Gastrocnemius medialis (tissue), 4 donors: ENCODE results near the gene C18orf54. TPM values are rescaled to one million over a fixed set of nuclear protein-coding genes. Genes with fewer than 3 reads are reported as not detected.

Source experiments
- ATAC-seq, 2 donors: fragments of 150-250 bp; one replicate each; pipeline ENCODE4 v1.9.1; 2016
- DNase-seq, 2 donors: peaks; one replicate each; pipeline ENCODE4 v3.0.0-alpha.2; 2019
- H3K27ac ChIP-seq, 4 donors: fragments of 200-600 bp; sonication (generic); 1 replicate in 1 of 4; 2 replicates in 3 of 4; pipeline ENCODE4 v1.5.1; 2016 to 2018; ENCODE audit warnings: mild to moderate bottlenecking in 2 of 4, moderate library complexity in 1 of 4
- H3K27me3 ChIP-seq, 3 donors: fragments of 200-600 bp; sonication (generic) in 2 of 3; 1 replicate in 1 of 3; 2 replicates in 2 of 3; pipeline versions ENCODE4 v1.5.1 to v1.6.0; 2016 to 2019; ENCODE audit warnings: mild to moderate bottlenecking in 1 of 3, moderate library complexity in 1 of 3
- H3K36me3 ChIP-seq, 2 donors: fragments of 200-600 bp; sonication (generic) in 1 of 2; one replicate each; pipeline ENCODE4 v1.5.1; 2017 to 2018
- H3K4me1 ChIP-seq, 2 donors: fragments of 200-600 bp; sonication (generic) in 1 of 2; one replicate each; pipeline ENCODE4 v1.5.1; 2016 to 2017; ENCODE audit warnings: mild to moderate bottlenecking in 2 of 2
- H3K4me3 ChIP-seq, 4 donors: fragments of 200-600 bp; sonication (generic) in 3 of 4; 1 replicate in 1 of 4; 2 replicates in 3 of 4; pipeline ENCODE4 v1.5.1; 2016 to 2019; ENCODE audit warnings: mild to moderate bottlenecking in 2 of 4
- H3K9me3 ChIP-seq, 3 donors: fragments of 200-600 bp; sonication (generic) in 2 of 3; 1 replicate in 1 of 3; 2 replicates in 2 of 3; pipeline ENCODE4 v1.5.1; 2016 to 2019
- POLR2A ChIP-seq, 2 donors: fragments of 450-650 bp; IDR thresholded peaks; one replicate each; pipeline ENCODE4 v1.6.1; 2017; ENCODE audit warnings: antibody characterized with exemption in 2 of 2, mild to moderate bottlenecking in 2 of 2, moderate library complexity in 2 of 2
- in situ Hi-C, 4 donors: fragments of 200-750 bp; cut with MboI; loops; one replicate each; pipeline versions ENCODE4 v1.15.0 to v1.8.0; 2017; ENCODE audit warnings: low sequenced_read_pairs in 4 of 4
- intact Hi-C: fragments of 100-400 bp; cut with DNase I; formaldehyde crosslinking; loops from one replicate; pipeline ENCODE4 v1.15.1; 2023; ENCODE audit warnings: low total_unique reads
- total RNA-seq, 4 donors: library from RNA; depleted of rRNA; stranded (reverse); fragments of >200 nt; gene quantifications; one replicate each; pipeline versions ENCODE4 v1.1.0 to v1.2.3, GENCODE V29; 2016
- TF ChIP-seq, protein P1 (sequence below), 5 experiments: fragments of 450-650 bp in 3 of 5; fragments of 200-600 bp in 2 of 5; sonication (generic) in 2 of 5; IDR thresholded peaks in 4 of 5; conservative IDR thresholded peaks in 1 of 5; 1 replicate in 4 of 5; 2 replicates in 1 of 5; pipeline ENCODE4 v1.5.1; 2016 to 2019; ENCODE audit warnings: antibody characterized with exemption in 5 of 5, mild to moderate bottlenecking in 3 of 5, moderate library complexity in 3 of 5

The C18orf54 gene
- total RNA-seq, 4 donors from 2014 or later, result 0.26 to 0.87 (median 0.44) TPM; not detected in 1

- in situ Hi-C loops, result no loop called here
These were observed 47.6 kb downstream of the C18orf54 start for GRCh38 chr18:54405290-54405689.

GRCh38 chr18:54411781-54412180 lies 54.1 kb downstream of the C18orf54 start:
- Histone ChIP-seq H3K9me3 (no peaks in the 10 kb centered on the region), H3K4me1 (no peaks in the 10 kb centered on the region), H3K4me3 (no peak overlapping the region), H3K27ac (no peak overlapping the region), H3K36me3 (no peaks in the 10 kb centered on the region), H3K27me3 (no peaks in the 10 kb centered on the region)
- ATAC-seq (no peak), DNase-seq (no peak)
- TF ChIP-seq, protein P1, sequence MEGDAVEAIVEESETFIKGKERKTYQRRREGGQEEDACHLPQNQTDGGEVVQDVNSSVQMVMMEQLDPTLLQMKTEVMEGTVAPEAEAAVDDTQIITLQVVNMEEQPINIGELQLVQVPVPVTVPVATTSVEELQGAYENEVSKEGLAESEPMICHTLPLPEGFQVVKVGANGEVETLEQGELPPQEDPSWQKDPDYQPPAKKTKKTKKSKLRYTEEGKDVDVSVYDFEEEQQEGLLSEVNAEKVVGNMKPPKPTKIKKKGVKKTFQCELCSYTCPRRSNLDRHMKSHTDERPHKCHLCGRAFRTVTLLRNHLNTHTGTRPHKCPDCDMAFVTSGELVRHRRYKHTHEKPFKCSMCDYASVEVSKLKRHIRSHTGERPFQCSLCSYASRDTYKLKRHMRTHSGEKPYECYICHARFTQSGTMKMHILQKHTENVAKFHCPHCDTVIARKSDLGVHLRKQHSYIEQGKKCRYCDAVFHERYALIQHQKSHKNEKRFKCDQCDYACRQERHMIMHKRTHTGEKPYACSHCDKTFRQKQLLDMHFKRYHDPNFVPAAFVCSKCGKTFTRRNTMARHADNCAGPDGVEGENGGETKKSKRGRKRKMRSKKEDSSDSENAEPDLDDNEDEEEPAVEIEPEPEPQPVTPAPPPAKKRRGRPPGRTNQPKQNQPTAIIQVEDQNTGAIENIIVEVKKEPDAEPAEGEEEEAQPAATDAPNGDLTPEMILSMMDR (IDR thresholded peaks at IDR 0.05 in 4 of 5, conservative IDR thresholded peaks at IDR 0.05 in 1 of 5), result no peak
- TF ChIP-seq POLR2A (IDR thresholded peaks at IDR 0.05), result no peak
- in situ Hi-C loops (no loop called here), intact Hi-C loops (no loop called here)

More at GRCh38 chr18:54405290-54405689, 47.6 kb downstream of the C18orf54 start:
- Histone ChIP-seq H3K36me3 (no peaks in the 10 kb centered on the region), H3K27ac (no peak overlapping the region), H3K27me3 (no peaks in the 10 kb centered on the region), H3K4me3 (no peak overlapping the region), H3K4me1 (no peaks in the 10 kb centered on the region), H3K9me3 (no peaks in the 10 kb centered on the region)
- DNase-seq (no peak), ATAC-seq (no peak)
- intact Hi-C loops, result no loop called here
- no peak for TF ChIP-seq POLR2A (IDR thresholded peaks at IDR 0.05)
- TF ChIP-seq, protein P1 (IDR thresholded peaks at IDR 0.05 in 4 of 5, conservative IDR thresholded peaks at IDR 0.05 in 1 of 5), result no peak

DNA sequence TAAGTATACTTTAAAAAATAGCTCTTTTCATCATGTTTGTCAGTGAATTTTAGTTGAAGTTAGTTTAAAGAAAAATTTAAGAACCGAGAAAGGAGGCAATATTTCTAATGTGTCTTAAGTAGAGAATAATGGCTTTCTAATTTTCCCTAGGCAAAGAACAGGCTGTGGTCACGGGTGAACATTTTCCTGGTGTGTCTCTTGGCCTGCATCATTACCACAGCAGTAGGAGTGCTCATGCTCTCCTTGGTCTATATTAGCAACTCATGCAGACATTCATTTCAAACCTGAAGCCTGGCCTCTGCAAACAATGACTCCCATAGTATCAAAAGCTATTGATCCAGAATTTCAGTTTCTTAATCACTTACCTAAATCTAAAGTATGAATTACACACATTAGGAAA lies 57.4 kb downstream of the C18orf54 start:
- no peaks in the 10 kb centered on the region for H3K9me3 ChIP-seq
- no peaks in the 10 kb centered on the region for H3K27me3 ChIP-seq
- H3K4me3 ChIP-seq, result no peak overlapping the region
- no peaks in the 10 kb centered on the region for H3K4me1 ChIP-seq
- DNase-seq (no peak), ATAC-seq (no peak)
- intact Hi-C loops (no loop called here), in situ Hi-C loops (no loop called here)
- TF ChIP-seq, protein P1 (IDR thresholded peaks at IDR 0.05 in 4 of 5, conservative IDR thresholded peaks at IDR 0.05 in 1 of 5), result no peak
- TF ChIP-seq POLR2A (IDR thresholded peaks at IDR 0.05), result no peak
- no peaks in the 10 kb centered on the region for H3K36me3 ChIP-seq
- no peak overlapping the region for H3K27ac ChIP-seq

DNA sequence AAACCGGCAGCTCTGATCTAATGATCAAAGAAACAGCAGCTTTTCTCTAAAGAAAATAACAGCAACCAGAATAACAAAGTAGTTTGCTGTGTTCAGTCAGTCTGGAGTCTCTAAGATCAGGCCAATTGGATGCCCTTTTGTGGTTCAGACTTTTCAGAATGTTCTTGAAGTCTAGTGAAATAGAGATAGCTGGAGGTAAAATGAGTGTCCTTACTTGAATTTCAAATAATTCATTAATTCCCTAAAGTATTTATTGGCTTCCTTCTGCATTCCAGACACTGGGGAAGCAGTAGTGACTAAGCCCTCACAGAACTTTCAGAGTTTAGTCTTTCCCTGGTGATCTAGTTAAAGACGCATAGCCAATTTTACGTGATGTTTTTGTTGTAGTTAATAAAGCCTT lies 58.7 kb downstream of the C18orf54 start:
- no peaks in the 10 kb centered on the region for H3K36me3 ChIP-seq
- TF ChIP-seq, protein P1 (IDR thresholded peaks at IDR 0.05 in 4 of 5, conservative IDR thresholded peaks at IDR 0.05 in 1 of 5), result no peak
- no peak for TF ChIP-seq POLR2A (IDR thresholded peaks at IDR 0.05)
- H3K4me1 ChIP-seq, result no peaks in the 10 kb centered on the region
- no peak overlapping the region for H3K27ac ChIP-seq
- H3K27me3 ChIP-seq, result no peaks in the 10 kb centered on the region
- in situ Hi-C loops (no loop called here), intact Hi-C loops (no loop called here)
- no peaks in the 10 kb centered on the region for H3K9me3 ChIP-seq
- H3K4me3 ChIP-seq, result no peak overlapping the region
- no peak for DNase-seq
- no peak for ATAC-seq

DNA sequence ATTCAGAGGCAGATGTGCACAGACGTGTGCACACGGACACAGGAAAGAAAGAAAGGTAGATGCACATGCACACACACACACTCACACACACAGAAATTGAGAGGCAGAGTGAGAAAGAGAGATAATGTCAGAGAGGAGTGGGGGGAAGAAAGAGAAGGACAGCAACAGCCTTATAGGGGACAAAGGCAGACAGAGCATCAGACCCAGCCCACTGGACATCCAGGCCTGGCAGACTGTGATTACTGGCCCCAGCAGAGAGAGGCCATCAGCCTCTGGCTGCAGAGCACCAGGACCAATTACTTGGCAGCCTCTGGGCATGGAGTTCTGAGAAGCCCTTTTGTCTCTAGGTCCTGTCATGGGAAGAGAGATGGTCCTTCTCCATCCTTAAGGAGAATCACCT lies 66.1 kb downstream of the C18orf54 start:
- Histone ChIP-seq H3K36me3 (no peaks in the 10 kb centered on the region), H3K27ac (no peak overlapping the region), H3K4me3 (no peak overlapping the region), H3K4me1 (no peaks in the 10 kb centered on the region), H3K27me3 (no peaks in the 10 kb centered on the region), H3K9me3 (no peaks in the 10 kb centered on the region)
- intact Hi-C loops, result no loop called here
- no peak for ATAC-seq
- DNase-seq, result no peak
- in situ Hi-C loops, result no loop called here
- no peak for TF ChIP-seq POLR2A (IDR thresholded peaks at IDR 0.05)
- TF ChIP-seq, protein P1 (IDR thresholded peaks at IDR 0.05 in 4 of 5, conservative IDR thresholded peaks at IDR 0.05 in 1 of 5), result no peak
